Measurements from ENCODE around the gene LGR4.
"Not testable (repeated sequence)": the region's sequence is repeated elsewhere in the genome, so short reads cannot be mapped to it uniquely, and the experiment has no call there.

LGR4 gene

DNA sequence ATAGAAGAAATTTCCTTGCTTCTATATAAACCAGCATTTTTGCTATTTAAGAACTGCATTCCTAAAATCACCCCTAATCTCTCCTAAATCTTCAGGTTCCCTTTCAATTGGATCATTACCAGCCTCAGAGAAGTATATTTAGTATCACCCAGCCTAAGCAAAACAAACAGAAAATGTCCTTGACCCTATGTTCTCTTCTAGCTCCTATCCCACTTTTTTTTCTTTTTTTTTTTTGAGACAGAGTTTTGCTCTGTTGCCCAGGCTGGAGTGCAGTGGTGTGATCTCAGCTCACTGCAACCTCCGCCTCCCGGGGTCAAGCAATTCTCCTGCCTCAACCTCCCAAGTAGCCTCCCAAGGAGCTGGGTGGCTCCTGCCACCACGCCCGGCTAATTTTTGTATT lies 137.8 kb downstream of the LGR4 start:
- DNase-seq, result not testable (repeated sequence)

DNA sequence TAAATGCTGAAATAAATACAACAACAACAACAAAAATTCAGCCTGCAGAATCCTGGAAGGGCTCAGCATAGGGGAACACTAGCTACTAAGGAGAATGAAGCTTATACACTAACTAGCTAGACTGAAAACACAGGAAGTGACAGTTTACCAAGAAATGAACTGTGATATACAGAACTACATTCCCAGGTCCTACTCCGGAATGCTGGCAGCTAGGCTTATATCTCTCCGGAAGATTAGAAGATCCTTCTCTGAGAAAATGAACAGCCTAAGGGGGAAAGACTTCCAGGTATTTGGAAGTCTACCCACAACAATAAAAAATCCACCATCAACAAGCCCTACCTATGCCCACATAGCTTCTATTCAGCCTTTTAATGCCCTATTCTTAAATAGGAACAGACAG lies 140.6 kb downstream of the LGR4 start:
- DNase-seq, result no peak

DNA sequence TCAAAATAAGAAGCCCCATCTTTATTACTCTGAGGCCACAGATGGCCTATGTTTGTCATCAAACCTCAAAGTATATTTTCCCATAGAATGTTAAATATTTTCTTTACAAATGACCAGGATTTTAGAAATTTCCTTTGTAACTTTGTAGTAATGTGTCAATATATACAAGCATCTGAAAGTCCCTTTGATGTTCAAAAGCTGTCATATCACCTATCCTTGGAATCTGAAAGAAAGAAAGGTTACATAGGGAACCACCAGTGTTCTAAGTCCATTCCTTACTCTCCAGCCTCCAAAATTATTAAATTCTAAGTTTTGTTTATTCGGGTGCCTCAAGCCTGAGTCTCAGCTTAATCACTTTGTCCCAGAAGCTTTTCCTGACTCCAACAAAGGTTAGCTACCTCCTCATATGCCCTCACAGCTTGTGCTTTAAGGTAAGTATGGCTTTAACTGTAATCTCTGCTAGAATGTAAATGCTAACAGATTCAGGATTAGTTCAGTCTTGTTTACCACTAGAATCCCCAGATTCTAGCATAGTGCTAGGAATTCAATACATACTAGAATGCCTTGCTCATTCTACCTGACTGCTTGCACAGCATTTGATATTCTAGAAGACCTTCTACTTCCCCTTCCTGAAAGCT lies 141.8 kb downstream of the LGR4 start:
- no peak for DNase-seq

DNA sequence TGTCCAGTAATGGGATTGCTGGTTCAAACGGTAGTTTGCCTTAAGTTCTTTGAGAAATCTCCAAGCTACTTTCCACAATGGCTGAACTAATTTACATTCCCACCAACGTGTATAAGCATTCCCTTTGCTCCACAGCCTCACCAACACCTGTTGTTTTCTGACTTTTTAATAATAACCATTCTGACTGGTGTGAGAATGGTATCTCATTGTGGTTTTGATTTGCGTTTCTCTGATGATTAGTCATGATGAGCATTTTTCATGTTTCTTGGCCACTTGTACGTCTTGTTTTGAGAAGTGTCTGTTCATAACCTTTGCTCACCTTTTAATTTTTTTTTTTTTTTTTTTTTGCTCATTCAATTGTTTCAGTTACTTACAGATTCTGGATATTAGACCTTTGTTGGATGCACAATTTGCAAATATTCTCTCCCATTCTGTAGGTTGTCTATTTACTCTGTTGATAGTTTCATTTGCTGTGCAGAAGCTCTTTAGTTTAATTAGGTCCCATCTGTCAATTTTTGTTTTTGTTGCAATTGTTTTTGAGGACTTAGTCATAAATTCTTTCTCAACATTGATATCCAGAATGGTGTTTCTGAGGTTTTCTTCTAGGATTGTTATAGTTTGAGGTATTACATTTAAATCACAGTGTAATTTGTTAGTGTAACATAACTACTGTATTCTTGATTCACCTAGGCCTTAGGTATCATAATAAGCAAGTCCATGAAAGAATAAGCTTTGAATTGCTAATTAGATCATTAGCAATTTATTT lies 142.5 kb downstream of the LGR4 start:
- DNase-seq, result no peak

DNA sequence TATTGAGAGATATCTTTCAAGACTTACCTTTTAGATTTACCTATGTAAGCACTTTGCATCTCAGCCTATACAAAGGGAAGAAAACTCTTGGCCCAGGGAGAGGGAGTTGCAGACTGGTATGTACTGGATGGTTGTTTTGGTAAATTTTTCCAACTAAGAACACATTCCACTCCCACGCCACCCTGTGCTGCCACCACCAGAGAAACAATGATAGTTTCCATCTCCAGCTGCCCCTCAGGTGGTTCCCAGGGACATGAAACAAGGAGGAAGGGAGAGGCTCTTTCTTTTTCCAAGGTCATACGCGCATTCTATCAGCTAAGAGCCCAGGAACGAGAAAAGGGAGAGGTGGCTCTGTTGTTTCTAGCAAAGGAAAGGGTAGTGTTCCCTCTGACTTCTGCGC lies 144.0 kb downstream of the LGR4 start:
- DNase-seq, result no peak

DNA sequence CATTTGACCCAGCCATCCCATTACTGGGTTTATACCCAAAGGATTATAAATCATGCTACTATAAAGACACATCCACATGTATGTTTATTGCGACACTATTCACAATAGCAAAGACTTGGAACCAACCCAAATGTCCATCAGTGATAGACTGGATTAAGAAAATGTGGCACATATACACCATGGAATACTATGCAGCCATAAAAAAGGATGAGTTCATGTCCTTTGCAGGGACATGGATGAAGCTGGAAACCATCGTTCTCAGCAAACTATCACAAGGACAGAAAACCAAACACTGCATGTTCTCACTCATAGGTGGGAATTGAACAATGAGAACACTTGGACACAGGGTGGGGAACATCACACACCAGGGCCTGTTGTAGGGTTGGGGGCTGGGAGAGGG lies 145.5 kb downstream of the LGR4 start:
- DNase-seq, result not testable (repeated sequence)

DNA sequence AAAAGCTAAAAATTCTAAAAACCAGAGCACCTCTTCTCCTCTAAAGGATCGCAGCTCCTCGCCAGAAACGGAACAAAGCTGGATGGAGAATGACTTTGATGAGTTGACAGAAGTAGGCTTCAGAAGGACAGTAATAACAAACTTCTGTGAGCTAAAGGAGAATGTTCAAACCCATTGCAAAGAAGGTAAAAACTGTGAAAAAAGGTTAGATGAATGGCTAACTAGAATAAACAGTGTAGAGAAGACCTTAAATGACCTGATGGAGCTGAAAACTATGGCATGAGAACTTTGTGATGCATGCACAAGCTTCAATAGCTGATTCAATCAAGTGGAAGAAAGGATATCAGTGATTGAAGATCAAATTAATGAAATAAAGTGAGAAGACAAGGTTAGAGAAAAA lies 150.4 kb downstream of the LGR4 start:
- DNase-seq, result not testable (repeated sequence)

DNA sequence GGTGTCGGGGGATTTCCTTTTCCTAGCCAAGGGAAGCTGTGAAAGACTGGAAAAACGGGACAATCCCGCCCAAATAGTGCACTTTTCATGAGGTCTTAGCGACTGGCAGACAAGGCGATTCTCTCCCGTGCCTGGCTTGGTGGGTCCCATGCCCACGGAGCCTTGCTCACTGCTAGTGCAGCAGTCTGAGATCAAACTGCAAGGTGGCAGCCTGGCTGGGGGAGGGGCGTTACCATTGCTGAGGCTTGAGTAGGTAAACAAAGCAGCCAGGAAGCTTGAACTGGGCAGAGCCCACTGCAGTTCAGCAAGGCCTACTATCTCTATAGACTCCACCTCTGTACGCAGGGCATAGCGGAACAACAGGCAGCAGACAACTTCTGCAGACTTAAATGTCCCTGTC lies 151.2 kb downstream of the LGR4 start:
- not testable (repeated sequence) for DNase-seq

DNA sequence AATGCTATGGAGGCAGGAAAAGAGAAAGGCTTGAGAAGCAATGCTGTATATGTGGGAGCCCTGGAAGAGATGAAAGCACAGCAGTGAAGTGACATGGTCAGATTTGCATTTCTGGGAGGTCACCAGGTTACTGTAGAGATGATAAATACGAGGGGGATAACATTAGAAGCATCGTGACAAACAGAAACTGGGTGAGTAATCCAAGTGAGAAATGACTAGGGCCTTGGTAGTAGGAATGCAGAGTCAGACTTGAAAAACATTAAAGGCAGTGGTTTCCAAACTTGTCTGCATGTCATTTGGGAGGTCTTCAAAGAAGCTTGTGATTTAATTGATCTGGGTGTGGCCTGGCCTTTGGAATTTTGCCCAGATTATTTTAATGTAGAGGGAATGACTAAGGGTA lies 153.5 kb downstream of the LGR4 start:
- no peak for DNase-seq

DNA sequence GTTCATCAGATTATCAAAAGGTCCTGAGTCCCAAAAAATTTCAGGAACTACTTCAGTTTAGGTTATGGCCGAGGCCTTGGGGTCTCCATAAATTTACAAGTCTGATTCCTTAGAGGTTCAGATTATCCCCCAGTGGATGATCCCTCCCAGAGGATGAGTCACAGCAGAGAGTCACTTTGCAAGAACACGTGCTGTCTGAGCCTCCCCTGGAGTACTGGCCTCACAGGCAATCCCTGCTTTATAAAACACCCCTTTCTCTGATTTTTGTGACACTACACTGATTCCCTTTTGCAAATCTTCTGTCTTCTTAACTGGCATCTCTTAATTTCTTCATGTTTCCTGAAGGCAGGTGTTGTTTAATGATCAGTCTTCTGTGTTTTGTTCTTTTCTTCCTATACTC lies 154.8 kb downstream of the LGR4 start:
- DNase-seq, result no peak

Measured in NCI-H526 treated with DMSO at 0.1 percent for 48 hours (cell line).